D721Med (cell line): ENCODE data around the gene APOL3.
A peak's percentile ranks its signal among the peaks of the same experiment; 100 is the strongest.
"Not testable (repeated sequence)": the region's sequence is repeated elsewhere in the genome, so short reads cannot be mapped to it uniquely, and the experiment has no call there.

Source experiments
- DNase-seq: peaks from one replicate; pipeline ENCODE4 v3.0.0; 2011; ENCODE audit warnings: low spot score; ENCODE audit not compliant: insufficient read length
- FAIRE-seq: peaks from 2 replicates; lab custom pipeline; 2011; peaks lifted over from hg19 to GRCh38; lab: Jason Lieb, UNC
- TF ChIP-seq, protein P1 (sequence below): IDR thresholded peaks from 2 replicates; pipeline ENCODE4 v1.5.1; 2012; ENCODE audit warnings: mild to moderate bottlenecking, control low read depth; ENCODE audit not compliant: insufficient read depth; ENCODE audit errors: missing control alignments

The APOL3 gene

GRCh38 chr22:36123673-36124630, 36.6 kb downstream of the APOL3 start:
- TF ChIP-seq, protein P1, sequence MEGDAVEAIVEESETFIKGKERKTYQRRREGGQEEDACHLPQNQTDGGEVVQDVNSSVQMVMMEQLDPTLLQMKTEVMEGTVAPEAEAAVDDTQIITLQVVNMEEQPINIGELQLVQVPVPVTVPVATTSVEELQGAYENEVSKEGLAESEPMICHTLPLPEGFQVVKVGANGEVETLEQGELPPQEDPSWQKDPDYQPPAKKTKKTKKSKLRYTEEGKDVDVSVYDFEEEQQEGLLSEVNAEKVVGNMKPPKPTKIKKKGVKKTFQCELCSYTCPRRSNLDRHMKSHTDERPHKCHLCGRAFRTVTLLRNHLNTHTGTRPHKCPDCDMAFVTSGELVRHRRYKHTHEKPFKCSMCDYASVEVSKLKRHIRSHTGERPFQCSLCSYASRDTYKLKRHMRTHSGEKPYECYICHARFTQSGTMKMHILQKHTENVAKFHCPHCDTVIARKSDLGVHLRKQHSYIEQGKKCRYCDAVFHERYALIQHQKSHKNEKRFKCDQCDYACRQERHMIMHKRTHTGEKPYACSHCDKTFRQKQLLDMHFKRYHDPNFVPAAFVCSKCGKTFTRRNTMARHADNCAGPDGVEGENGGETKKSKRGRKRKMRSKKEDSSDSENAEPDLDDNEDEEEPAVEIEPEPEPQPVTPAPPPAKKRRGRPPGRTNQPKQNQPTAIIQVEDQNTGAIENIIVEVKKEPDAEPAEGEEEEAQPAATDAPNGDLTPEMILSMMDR = peak; percentile 96
- FAIRE-seq (no peak), DNase-seq (no peak)

DNA sequence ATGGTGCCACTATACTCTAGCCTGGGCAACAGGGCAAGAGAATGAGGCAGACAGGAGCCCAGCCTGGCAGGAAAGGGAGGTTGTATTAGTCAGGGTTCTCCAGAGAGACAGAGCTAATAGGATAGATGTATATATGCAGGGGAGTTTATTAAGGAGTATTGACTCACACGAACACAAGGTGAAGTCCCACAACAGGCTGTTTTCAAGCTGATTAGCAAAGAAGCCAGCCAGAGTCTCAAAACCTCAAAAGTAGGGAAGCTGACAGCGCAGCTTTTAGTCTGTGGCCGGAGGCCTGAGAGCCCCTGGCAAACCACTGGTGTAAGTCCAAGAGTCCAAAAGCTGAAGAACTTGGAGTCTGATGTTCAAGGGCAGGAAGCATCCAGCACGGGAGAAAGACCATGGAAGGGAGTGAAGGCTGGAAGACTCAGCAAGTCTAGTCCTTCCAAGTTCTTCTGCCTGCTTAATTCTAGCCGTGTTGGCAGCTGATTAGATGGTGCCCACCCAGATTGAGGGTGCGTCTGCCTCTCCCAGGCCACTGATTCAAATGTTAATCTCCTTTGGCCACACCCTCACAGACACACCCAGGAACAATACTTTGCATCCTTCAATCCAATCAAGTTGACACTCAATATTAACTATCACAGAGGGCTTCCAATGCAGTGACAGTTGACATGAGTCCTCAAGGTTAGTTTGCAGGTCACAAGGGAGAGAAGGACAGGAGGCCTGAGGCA, 39.8 kb downstream of the APOL3 start:
- not testable (repeated sequence) for FAIRE-seq, DNase-seq

GRCh38 chr22:36117053-36117554, 43.5 kb downstream of the APOL3 start:
- FAIRE-seq = no peak
- DNase-seq = no peak
- TF ChIP-seq, protein P1 = no peak

- TF ChIP-seq, protein P1 = no peak
- FAIRE-seq (no peak), DNase-seq (no peak)
These were observed 44.4 kb downstream of the APOL3 start for GRCh38 chr22:36116127-36116526.

GRCh38 chr22:36113121-36113520, 47.4 kb downstream of the APOL3 start:
- DNase-seq = no peak
- FAIRE-seq = no peak
- TF ChIP-seq, protein P1 = no peak

- TF ChIP-seq, protein P1 = no peak
- FAIRE-seq (no peak), DNase-seq (no peak)
These were observed 49.2 kb downstream of the APOL3 start for GRCh38 chr22:36111316-36111715.

DNA sequence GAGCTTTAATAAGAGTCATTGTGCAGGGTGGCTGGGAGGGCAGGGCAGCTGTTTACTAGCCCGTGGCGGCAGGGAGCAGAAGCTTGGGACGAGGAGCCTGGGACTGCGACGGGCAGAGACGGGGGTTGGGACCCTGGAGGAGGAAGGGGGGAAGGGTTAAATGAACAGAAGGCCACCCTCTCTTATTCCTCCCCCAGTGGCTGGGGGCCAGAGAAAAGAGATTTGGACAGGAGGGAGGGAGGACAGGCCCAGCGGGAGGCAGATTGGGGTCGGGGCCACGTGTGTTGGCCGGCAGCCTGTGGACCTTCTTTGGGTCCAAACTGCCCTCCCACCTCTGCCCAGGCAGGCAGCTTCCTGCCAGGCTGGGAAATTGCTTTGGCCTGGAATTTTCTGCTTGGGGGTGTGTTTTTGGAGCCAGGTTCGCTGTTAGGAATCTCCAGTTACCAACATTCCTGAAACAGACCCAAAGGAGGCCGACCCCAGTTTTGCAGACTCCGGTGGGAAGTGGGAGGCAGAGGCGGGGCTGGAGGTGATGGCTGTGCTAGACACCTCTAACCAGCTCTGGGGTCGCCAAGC, 50.2 kb downstream of the APOL3 start:
- TF ChIP-seq, protein P1 = no peak
- FAIRE-seq = no peak
- DNase-seq = no peak
